Measurements from ENCODE around the gene RIPK1.

- no peak for TF ChIP-seq EZH2 (IDR thresholded peaks at IDR 0.05; ENCODE audit: borderline replicate concordance, low read length)
- TF ChIP-seq, protein P1, sequence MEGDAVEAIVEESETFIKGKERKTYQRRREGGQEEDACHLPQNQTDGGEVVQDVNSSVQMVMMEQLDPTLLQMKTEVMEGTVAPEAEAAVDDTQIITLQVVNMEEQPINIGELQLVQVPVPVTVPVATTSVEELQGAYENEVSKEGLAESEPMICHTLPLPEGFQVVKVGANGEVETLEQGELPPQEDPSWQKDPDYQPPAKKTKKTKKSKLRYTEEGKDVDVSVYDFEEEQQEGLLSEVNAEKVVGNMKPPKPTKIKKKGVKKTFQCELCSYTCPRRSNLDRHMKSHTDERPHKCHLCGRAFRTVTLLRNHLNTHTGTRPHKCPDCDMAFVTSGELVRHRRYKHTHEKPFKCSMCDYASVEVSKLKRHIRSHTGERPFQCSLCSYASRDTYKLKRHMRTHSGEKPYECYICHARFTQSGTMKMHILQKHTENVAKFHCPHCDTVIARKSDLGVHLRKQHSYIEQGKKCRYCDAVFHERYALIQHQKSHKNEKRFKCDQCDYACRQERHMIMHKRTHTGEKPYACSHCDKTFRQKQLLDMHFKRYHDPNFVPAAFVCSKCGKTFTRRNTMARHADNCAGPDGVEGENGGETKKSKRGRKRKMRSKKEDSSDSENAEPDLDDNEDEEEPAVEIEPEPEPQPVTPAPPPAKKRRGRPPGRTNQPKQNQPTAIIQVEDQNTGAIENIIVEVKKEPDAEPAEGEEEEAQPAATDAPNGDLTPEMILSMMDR (IDR thresholded peaks at IDR 0.05; ENCODE audit: low read length), result no peak
Measured at GRCh38 chr6:3063733-3064700, 4.3 kb upstream of the RIPK1 start.

All from OCI-LY1 (cell line).